Suppressor macrophage treated with lipopolysaccharide for 1 hour (primary cell): ENCODE data around the gene VPS41.
"Not testable (repeated sequence)": the region's sequence is repeated elsewhere in the genome, so short reads cannot be mapped to it uniquely, and the experiment has no call there.

Experiments
- DNase-seq, 3 donors: peaks; one replicate each; pipeline ENCODE4 v3.0.0-alpha.2; 2020 to 2022

Gene VPS41

GRCh38 chr7:38908759-38909335 lies at the start of gene VPS41:
TSS of gene VPS41 (minus strand) at chr7:38909191. CDS start at chr7:38909174, 17 bp downstream.
- peak; percentile 81 to 84 (median 82) for DNase-seq

GRCh38 chr7:38955892-38956291 lies 46.9 kb upstream of the VPS41 start:
- no peak for DNase-seq

GRCh38 chr7:38953971-38954370 lies 45.0 kb upstream of the VPS41 start:
- DNase-seq = no peak

GRCh38 chr7:38953227-38953626 lies 44.2 kb upstream of the VPS41 start:
- DNase-seq = no peak

- DNase-seq = no peak
These were observed 42.2 kb upstream of the VPS41 start for GRCh38 chr7:38951213-38951612.

- DNase-seq = no peak
These were observed 41.3 kb upstream of the VPS41 start for GRCh38 chr7:38950309-38950708.

- not testable (repeated sequence) for DNase-seq
These were observed 38.5 kb upstream of the VPS41 start for GRCh38 chr7:38947541-38947940.

- DNase-seq = no peak
These were observed 33.5 kb upstream of the VPS41 start for GRCh38 chr7:38942431-38943051.

GRCh38 chr7:38940774-38941173 lies 31.8 kb upstream of the VPS41 start:
- DNase-seq = no peak

GRCh38 chr7:38938589-38938988 lies 29.6 kb upstream of the VPS41 start:
- no peak for DNase-seq

GRCh38 chr7:38938001-38938485 lies 29.1 kb upstream of the VPS41 start:
- no peak for DNase-seq

- no peak for DNase-seq
These were observed 27.6 kb upstream of the VPS41 start for GRCh38 chr7:38936641-38937040.

GRCh38 chr7:38934536-38934935 lies 25.5 kb upstream of the VPS41 start:
- no peak for DNase-seq

GRCh38 chr7:38934051-38934450 lies 25.1 kb upstream of the VPS41 start:
- DNase-seq = no peak

GRCh38 chr7:38932509-38933168 lies 23.6 kb upstream of the VPS41 start:
- peak; percentile 75 to 87 (median 80) for DNase-seq

- DNase-seq = peak; percentile 20 to 42 (median 28)
These were observed 20.6 kb upstream of the VPS41 start for GRCh38 chr7:38929460-38930171.

- peak; percentile 7 to 30 (median 28) for DNase-seq
These were observed 19.5 kb upstream of the VPS41 start for GRCh38 chr7:38928506-38928905.

GRCh38 chr7:38927751-38928150 lies 18.8 kb upstream of the VPS41 start:
- DNase-seq = peak; percentile 3 to 22 (median 14)

- DNase-seq = no peak
These were observed 11.7 kb upstream of the VPS41 start for GRCh38 chr7:38920731-38921130.

GRCh38 chr7:38916396-38916795 lies 7.4 kb upstream of the VPS41 start:
- DNase-seq = no peak

- DNase-seq = no peak
These were observed 879 bp upstream of the VPS41 start for GRCh38 chr7:38909870-38910269.

- no peak for DNase-seq
These were observed 1.2 kb downstream of the VPS41 start for GRCh38 chr7:38907766-38908165.

GRCh38 chr7:38907066-38907465 lies 1.9 kb downstream of the VPS41 start:
- DNase-seq = peak; percentile 39 to 53 (median 50)
